GM19467 (cell line): ENCODE data around the gene NRP2.

ENCODE experiments used
- ATAC-seq: cut with Tn5 transposase; IDR thresholded peaks from one replicate; pipeline ENCODE4 v1.9.1; 2021; ENCODE audit warnings: mild to moderate bottlenecking, moderate library complexity; ENCODE audit not compliant: unreplicated experiment

NRP2 gene

DNA sequence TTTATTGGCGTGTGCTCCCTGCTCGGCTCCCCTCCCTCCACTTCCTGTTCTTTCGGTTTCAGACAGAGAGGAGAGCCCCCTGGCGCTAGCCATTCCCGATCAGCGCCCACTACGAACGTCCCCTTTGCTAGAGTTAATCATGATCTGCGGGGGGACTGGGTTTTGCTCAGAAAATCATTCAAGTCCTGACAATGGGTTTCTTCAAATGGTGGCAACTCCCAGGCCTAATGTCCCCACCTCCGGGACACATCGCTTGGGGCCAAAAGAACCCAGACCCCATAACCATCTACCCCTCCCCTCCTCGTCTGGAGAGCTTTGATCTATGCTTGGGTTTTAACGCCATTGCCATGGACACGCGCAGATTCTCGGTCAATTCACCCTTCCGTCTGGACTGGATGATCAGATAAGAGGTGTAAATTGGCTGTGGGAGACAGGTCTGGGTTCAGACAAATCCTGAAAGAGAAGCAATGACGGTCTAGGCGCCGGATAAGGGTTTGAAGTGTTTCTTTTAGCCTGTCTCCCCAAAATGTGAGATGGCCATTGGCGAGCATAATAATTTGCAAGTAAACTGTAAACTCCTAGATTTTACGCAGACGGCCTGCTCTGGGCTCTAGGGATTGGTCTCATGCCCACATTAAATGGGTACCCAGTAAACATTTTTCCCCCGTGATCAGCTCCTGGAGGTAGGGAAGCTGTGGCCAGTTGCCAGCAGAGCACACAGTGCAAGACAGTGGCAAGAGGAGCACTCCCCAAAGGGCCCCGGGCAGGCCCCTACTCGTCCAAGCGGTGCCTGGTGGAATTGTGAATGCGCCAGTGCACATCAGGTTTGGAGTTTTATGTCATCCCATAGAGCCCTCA lies 4.7 kb downstream of the NRP2 start:
- ATAC-seq = no peak

DNA sequence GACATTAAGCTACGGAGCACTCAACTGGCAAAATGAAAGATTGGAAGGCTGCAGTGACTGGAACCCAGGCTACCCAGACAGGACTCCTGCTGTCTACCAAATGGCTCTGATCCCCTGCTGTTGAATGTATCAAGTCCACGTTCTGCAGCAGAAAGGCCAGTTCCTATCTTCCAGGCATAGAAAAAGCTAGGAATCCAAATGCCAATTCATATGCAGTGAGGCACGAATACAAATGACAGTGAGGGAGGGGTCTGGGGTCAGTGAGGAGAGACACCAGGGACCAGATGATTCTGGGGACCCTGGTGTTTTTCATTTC lies 5.3 kb downstream of the NRP2 start:
- no peak for ATAC-seq

DNA sequence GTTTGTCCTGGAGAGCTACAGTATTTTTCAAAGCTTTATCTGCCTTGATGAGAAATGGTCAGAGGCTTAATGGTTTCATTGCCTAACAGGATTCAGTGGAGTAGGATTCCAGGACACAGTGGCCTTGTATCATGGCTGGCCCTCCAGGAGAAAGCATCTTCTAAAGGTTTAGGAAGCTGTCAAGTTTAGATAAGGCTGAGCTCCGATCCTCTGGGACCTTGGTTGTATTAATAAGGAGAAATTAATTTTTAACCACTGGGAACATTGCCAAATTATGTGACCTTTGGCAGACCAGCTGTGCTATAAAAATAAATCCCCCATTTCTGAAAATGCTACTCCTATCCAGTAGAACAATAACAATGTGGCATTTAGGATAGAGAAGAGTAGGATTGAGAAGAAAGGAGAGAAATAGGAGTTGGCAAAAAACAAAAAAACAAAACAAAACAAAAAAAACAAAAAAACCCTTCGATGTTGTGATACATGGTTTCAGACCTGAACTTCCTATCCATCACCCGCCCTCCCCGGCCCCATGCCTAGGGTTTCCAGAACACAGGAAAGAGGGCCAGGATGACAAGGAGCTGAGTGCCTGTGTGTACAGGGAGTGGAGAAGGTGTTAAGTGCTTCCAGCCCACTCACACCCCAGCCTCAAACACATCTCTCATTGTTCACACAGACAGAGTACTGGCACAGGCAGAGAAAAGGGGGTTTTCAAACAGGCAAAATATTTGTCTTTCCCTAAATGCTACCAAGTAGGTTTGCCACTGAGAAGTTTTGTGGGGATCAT lies 6.3 kb downstream of the NRP2 start:
- ATAC-seq = no peak

DNA sequence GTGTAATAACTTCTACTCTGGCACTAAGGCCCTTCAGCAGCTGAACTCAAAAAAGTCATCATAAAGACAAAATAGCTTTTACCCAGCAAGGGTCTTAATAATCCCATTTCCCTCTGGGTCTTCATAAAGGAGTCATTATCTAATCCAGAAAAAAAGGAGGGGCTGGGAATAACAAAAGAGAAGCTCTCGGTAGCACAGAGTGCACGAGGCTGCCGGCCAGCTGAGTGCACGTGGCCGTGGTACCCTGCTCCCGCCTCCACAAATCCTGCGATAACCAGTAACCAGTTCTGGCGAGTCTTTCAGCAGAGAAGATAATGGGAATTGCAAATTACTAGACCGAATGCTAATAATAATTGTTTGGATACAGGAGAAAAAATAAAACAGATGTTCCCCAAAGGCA lies 7.5 kb downstream of the NRP2 start:
- no peak for ATAC-seq

DNA sequence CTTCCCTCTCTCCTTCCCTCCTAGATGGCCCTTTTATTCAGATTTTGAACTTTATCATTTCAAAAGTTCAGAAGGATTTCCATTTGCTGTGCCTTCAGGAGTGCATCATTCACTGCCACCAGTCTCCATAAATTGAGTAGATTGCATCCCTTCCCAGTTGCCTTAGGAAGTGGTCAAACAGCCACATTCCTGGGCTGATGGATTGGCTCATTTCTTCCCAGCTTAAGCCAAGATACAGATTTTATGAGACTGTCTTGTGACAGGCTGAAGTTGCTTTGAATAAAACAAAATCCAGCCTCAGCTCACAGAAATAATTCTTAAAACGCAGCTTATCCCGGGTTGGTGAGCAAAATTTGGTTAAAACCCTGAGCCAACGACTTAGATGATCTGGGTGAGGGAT lies 9.8 kb downstream of the NRP2 start:
- no peak for ATAC-seq

DNA sequence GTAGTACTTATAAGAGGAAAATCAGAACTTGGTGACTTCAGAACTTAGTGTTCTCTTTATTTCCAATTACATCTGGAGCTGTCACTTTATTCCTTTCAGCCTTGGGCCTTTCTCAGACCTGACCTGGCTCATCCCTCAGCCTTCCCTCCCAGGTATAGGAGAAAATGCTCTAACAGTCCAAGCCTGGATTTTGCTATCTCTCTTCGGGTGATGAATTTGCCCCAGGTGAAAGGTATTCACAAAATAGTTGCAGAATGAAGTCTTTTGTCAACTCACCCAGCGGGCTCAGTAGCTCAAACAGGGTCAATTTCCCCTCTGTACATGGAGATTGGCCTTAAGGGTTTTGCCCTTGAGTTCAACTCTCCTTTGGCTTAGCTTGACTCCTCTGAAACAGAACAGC lies 12.0 kb downstream of the NRP2 start:
- no peak for ATAC-seq

DNA sequence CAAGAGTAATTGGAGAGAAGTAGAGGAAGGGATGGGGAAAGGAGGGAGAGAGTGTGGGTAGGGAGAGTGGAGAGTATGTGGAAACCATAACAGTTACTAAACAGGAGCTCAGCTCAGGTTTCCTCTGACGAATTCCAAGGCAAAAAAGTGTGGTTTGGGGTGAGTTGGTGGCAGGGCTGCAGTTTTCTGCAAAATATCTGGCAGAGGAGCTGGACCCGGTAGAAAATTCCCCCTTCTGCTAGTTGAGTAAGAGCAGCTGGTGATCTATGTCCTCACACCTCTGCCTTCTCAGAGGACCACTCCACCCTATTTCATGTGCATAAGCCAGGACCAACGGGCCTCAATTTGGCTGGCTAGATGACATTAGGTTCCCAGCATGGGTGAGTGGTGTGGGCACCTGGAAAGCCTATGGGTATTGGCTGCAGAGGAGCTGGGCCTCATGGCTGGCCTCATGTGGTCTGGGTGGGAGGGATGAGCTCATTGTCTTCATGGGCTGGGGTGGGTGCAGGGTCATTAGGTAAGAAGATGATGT lies 13.2 kb downstream of the NRP2 start:
- ATAC-seq = no peak

DNA sequence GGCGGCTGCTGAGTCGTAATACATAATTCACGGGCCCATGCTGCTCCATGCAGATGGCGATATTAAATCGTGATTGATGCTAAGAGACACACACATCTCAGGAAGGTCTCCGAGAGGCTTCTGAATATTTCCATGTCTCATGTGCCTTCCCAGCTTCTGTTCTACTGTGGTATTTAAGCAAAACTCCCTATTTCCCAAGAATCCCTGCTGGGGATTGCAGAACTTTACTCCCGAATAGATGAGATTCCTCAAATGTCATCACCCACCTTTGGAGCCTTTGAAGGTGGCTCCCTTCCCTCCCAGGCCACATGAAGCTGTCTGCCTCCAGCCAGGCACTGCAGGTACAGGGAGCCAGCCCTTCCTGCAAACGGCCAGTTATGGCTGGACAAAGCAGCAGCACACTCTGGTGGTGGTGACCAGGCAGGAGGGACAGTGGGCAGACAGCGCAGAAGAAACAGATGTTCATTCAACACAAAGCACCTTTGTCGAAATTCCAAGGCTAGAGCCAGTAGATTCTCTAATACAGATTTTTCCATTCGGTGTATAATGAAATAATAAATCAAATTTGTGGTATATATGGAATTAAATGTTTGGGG lies 14.1 kb downstream of the NRP2 start:
- ATAC-seq = no peak

DNA sequence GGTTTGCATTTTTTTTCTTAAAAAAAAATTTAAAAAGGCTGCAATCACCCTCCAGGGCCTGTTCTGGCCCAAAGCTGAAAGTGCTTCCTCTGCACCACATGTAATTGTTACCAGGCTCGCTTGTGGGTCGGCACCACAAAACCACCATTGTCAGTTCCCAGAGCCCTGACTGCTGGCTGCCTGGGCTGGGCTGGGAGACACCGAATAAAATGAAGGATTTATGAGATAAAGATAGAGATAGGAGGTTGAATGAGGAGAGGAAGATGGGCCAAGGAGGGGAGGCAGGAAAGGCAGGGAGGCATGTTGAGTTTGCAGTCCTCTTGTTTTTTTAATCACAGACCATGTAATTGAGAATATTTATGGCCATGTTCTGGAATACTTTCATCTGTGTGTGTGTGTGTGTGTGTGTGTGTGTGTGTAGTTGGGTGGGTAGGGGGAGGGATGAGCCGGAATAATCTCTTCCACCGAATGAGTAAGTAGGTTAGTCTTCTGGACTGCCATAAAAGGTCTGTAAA lies 14.7 kb downstream of the NRP2 start:
- no peak for ATAC-seq

DNA sequence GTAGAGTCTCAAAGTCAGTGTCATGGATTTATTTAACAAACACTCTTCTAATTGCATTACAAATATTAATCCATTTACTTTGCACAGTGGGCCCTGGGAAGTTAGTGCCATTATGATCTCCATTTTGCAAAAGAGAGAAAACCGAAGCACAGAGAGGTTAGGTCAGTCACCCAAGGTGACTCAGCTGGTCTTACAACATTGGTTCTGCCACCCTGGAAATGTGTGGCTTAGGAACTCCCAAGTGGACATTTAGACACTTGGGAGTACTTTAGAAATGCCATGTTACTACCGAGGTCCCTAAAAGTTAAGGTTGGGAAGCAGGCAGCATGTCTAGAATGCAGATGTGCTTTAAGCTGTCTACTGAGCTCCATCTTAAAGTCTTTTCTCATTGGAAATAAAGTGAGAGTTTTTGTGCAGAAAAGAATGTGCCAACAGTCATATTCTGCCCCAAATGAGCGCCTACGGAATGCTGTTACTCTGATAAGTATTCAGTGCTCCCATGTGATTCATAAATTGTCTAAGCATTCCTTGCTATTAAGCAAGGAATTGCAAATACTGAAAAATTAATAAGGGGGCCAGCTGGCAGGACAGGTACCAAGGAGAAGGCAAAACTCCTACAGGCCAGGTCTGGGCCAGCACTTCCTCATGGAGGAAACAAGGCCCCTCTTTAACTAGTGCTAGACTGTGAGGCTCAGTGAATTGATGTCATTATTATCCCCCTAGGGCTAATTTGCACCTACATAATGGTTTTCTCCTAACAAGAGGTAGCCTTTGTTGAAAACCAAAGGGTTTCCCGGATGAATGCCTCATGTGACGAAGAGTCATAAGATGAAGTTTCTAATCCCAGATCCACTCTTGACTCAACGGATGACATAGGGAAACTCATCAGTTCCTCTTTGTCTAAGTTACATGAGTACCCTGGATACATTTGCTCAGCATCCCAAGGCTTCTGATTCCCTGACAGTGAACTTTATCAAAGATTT lies 16.3 kb downstream of the NRP2 start:
- ATAC-seq = no peak

DNA sequence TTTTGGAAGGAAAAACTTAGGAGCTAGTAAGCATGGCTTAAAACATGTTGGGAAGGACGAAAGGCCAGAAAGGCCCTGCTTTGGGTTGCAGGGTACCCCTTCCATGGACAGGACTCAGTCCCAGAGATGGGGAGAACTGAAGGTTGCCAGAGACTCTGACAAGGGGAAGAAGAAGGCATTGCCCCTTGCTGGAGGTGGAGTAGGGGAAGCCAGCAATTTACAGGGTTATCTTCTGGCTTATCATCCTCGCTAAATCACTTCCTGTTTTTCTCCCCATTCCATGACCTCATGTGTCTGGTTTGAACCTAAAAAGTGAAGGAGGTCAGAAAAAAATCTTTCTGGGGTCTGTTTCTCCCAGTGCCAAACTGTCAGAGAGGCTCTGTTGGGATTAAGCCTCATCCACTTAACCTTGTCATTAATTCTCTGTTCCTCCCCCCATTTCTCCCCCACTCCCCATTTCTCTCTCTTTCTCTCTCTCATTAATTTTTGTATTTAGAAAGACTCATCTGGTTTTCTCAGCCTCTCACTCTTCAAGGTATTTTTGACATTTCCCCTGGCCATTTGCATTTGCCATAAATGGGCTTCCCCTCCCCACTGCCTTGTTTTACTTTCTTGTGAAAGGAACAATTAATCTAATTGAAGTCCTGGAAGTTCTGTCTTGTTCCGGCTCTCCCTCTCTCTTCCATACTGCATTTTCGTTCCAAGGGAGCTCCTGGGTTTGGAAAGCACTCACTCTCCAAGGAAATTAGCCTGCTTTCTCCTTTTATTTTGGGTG lies 17.4 kb downstream of the NRP2 start:
- no peak for ATAC-seq

DNA sequence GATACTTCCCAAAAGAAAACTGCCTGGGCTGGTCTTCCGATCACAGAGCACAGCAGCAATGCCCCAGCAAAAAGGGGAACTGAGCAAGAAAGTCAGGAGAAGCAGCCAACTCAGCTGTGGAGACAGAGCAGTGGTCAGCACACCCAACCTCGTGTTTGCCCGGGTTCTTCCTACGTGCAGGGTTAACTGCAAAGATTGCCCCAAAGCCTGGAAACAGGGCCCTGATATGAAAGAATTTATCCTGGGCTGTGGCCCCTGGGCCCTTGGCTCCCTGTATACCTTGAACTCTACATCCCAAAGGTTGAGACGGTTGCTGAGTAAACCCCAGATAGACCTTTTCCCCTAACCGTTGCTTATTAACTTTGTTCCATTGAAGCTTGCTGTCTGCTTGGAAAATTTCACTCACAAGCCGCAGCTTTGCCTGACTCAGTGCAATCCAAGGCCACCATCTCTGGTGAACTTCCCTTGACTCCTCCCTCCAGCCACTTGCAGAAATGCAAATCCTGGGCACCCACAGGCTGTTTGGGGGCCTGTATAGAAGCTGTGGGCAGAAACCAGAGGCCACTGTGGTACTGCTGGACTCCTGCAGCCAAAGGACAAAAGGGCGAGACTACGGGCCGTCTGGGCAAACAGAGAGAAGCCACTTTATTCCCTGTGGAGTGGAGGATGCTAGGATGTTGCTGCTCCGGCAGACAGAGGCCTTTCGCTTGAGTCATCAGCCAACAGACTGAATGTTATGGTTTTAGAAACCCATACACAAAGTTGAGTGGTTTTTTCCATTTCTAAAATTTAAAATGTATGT lies 18.2 kb downstream of the NRP2 start:
- peak; percentile 67 for ATAC-seq

DNA sequence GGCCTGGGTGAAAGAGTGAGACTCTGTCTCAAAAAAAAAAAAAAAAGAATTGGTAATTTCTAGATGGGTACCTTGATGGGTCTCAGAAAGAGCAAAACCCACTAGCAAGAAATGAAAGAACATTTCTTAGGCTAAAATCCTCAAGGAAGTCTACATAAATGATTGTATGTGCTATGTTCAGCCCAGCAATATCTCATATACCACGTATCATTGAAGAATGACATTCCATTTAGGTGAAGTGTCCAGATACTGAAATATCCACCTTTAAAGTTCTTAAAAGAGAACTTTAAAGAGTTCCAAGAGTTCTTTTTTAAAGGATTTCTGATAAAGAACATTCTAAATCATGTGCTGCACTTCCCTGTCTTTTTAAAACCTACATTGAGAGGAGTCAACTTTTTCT lies 19.2 kb downstream of the NRP2 start:
- no peak for ATAC-seq

DNA sequence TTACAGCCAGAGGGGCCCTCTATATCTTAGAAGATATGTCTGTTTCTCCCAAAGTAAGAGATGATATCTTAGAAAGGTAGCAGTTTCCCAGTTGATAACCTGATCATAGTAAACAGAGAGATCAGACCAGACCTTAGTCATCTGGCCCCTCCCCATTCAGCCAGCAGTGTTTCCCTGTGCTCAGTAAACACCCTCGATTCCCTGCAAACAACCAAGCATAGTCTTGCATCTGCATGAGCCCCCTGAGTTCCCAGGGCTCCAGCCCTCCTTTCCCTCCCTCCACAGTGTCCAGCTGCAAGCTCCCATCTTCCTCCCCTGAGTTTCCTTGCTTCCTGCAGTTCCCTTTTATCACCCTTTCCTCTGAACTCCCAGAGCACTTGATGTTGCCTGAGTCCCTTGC lies 20.3 kb downstream of the NRP2 start:
- no peak for ATAC-seq

DNA sequence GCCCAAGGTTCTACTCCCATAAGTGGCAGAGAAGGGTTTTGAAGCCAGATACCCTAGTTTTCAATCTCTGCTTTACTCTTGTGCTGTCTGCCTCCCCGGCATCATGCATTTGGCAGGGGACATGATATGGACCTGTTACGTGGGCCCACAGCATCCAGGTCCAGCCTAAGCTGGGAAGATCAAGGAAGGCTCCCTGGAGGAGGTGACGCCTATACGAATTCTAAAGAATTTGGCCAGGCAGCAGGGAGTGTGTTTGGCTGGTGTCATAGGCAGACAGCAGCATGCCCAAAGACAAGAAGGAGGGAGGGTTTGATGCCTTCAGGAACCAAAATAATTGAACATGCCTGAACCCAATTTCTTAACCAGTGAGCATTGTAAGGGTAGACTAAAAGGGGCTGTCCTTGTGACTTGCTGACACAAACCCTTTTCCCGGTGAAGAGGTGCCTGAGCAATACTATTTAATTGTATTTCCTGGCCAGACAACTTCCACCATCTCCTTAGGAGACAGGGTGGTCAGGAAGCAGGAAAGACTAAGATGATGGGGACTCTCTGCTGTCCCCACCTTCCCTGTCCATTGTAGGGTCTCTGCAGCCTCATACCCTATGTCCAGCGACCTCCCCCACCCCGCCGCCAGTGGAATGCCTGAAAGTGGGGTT lies 21.3 kb downstream of the NRP2 start:
- ATAC-seq = no peak

DNA sequence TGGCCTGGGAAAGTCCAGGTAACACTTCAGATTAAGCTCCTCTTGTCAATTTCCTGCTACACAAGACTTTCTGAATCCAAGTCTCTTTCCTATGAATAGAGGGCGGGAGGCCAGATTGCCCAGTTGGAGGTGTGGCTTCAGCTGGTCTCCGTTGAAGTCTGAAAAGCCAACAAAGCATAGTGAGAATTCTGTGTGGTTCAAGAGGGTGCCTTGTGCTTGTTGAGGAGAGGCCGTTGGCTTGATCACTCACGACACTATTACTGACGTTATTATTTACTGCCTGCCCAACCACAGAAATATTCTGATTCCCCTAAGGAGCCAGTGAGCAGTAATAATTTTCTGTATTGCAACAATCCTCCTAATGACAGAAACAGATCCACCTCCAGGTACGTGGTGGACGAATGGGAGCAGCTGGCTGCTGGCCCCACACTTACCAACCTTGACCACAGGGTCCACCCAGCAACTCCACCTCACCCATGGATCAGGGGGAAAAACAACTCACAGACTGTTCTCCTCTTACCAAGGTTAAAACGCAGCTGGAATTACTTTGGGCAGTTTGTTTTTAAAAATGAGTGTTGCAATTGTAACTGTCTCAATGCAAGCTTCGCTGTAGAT lies 21.9 kb downstream of the NRP2 start:
- ATAC-seq = no peak

DNA sequence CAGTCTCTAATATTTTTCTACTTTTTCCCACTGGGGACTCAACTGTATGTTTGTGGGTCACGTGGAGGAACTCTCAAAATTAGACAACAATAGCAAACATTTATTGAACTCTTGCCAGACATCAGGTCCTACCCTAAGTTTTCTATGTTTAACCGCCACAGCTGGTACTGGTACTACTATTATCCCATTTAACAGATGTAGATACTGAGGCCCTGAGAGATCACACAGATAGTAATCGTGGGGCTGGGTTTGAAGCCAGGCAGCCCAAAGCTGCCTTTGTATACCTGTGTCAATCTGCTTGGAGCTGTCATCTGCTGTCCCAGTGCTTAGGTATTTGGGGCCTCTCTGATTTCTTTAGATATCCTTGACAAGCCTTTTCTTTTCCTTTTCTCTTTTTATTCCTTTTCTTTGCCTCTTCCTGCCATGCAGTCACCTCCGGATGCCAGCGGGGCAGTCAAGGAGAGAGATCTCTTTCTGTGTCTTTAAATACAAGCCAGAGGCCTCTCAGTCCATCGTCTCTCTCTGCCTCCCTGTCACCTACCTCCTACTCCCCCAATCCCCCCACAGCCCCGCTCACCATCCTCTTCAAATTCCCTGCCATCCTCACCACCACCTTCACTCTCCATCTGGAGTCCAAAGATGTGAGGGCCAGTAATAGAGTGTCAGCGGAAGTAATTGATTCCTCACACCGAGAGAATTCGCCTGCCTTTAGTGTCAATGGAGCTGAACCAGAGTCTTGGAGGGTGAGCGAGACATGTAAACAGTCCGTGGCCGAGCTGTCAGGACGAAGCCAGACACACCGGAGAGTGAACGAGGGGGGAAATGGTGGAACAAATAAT lies 23.4 kb downstream of the NRP2 start:
- no peak for ATAC-seq
